HCT116 (cell line): Measurements from ENCODE around the gene EEFSEC.

Experiments used
- CEBPB ChIP-seq: IDR thresholded peaks from 2 replicates; pipeline ENCODE4 v1.6.1; 2012; ENCODE audit warnings: low read depth
- EZH2 ChIP-seq: fragments of 200-600 bp; sonication (generic); IDR thresholded peaks from 2 replicates; pipeline ENCODE4 v1.6.1; 2017; ENCODE audit warnings: antibody characterized with exemption, mixed run types
- POLR2A ChIP-seq: IDR thresholded peaks from 2 replicates; pipeline ENCODE4 v1.7.0; 2011; ENCODE audit warnings: borderline replicate concordance; ENCODE audit not compliant: insufficient read depth, insufficient read length; ENCODE audit errors: extremely low read depth
- RAD21 ChIP-seq: IDR thresholded peaks from 2 replicates; pipeline ENCODE4 v1.6.1; 2012; ENCODE audit warnings: low read depth, mild to moderate bottlenecking
- YY1 ChIP-seq: IDR thresholded peaks from 2 replicates; pipeline ENCODE4 v1.6.1; 2011; ENCODE audit warnings: low read length, low read depth, moderate library complexity, mild to moderate bottlenecking; ENCODE audit not compliant: insufficient replicate concordance; ENCODE audit errors: extremely low read depth
- ZNF274 ChIP-seq: fragments of 200-500 bp; sonication (Bioruptor generic); IDR thresholded peaks from 2 replicates; pipeline ENCODE4 v1.6.1; 2014; ENCODE audit warnings: mild to moderate bottlenecking, low read depth, low read length, inconsistent platforms
- TF ChIP-seq, protein P1 (sequence below), 3 experiments: fragments of 200-600 bp in 1 of 3; sonication (generic) in 1 of 3; IDR thresholded peaks in 2 of 3; conservative IDR thresholded peaks in 1 of 3; 2 replicates each; pipeline ENCODE4 v1.5.1; 2012 to 2017; ENCODE audit warnings: low read depth in 2 of 3, low read length in 2 of 3, antibody characterized with exemption in 1 of 3, borderline replicate concordance in 1 of 3, control low read depth in 1 of 3, mild to moderate bottlenecking in 1 of 3, mixed read lengths in 1 of 3, mixed run types in 1 of 3, moderate library complexity in 1 of 3; ENCODE audit not compliant: insufficient read depth in 1 of 3
- TF ChIP-seq, protein P2 (sequence below): IDR thresholded peaks from 2 replicates; pipeline ENCODE4 v1.6.1; 2012

DNA sequence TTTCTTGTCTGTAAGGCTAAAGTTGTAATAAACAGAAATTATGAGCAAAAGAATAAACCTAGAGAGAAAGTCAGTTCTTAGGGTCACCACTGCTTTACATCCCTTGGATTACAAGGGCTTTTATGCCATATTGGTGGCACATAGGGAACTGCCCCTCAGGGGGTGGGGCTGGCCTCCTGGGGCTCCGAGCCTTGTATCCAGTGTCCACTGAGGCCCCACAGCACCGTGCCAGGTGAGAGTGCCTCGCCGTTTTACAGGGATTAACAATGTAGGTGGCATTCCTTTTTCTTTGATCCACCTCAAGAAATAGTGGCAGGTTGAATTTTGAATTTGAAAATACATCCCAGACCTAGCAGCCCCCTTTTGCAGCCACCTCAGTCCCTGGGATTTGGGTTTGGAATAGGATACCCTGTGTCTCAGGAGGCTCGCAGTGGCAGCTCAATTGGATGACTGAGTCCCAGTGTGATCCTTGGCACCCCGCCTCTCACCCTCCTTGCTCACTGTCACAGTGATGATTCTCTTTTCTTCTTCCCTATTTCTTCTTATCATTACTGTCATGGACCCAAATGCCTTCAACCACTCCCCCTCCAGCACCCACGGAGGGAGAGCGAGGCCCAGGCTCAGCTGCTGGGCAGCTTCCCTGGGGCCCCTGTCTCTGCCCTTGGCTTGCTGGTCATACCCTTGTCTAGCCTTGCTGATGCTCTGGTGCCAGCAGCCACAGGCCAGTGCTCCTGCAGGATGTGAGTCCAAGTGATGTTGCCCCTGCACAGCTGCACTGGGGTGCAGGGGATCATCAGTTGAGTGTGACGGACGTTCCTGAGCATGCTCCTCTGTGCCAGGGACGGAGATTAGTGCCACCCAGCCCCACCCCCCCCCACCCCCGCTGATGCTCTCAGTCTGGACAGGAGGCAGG, 175.5 kb downstream of the EEFSEC start:
- TF ChIP-seq RAD21 (no peak), ZNF274 (no peak), EZH2 (no peak), CEBPB (no peak), YY1 (no peak), POLR2A (no peak)
- TF ChIP-seq, protein P1, sequence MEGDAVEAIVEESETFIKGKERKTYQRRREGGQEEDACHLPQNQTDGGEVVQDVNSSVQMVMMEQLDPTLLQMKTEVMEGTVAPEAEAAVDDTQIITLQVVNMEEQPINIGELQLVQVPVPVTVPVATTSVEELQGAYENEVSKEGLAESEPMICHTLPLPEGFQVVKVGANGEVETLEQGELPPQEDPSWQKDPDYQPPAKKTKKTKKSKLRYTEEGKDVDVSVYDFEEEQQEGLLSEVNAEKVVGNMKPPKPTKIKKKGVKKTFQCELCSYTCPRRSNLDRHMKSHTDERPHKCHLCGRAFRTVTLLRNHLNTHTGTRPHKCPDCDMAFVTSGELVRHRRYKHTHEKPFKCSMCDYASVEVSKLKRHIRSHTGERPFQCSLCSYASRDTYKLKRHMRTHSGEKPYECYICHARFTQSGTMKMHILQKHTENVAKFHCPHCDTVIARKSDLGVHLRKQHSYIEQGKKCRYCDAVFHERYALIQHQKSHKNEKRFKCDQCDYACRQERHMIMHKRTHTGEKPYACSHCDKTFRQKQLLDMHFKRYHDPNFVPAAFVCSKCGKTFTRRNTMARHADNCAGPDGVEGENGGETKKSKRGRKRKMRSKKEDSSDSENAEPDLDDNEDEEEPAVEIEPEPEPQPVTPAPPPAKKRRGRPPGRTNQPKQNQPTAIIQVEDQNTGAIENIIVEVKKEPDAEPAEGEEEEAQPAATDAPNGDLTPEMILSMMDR (IDR thresholded peaks at IDR 0.05 in 2 of 3, conservative IDR thresholded peaks at IDR 0.05 in 1 of 3; ENCODE audit: borderline replicate concordance in 1 of 3, insufficient read depth in 1 of 3, low read depth in 2 of 3, low read length in 2 of 3), result no peak
- TF ChIP-seq, protein P2, sequence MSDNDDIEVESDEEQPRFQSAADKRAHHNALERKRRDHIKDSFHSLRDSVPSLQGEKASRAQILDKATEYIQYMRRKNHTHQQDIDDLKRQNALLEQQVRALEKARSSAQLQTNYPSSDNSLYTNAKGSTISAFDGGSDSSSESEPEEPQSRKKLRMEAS, result no peak
